SK-N-SH treated with all-trans-retinoic acid at 6 μM for 48 hours (cell line): ENCODE measurements around the gene GSTP1.

ENCODE experiments used
- ARNTL ChIP-seq: fragments of 450-650 bp; formaldehyde crosslinking; IDR thresholded peaks from 2 replicates; pipeline ENCODE4 v1.5.0; 2020; ENCODE audit warnings: low read depth, mild to moderate bottlenecking, moderate library complexity, borderline replicate concordance
- CREB5 ChIP-seq: fragments of 250-450 bp; sonication (Bioruptor Pico); IDR thresholded peaks from 2 replicates; pipeline ENCODE4 v1.5.1; 2020; ENCODE audit warnings: low read depth, mild to moderate bottlenecking, moderate library complexity
- OSR1 ChIP-seq: fragments of 250-450 bp; sonication (Bioruptor Pico); IDR thresholded peaks from 2 replicates; pipeline ENCODE4 v1.8.0; 2022; ENCODE audit warnings: moderate library complexity, mild to moderate bottlenecking, inconsistent platforms
- PATZ1 ChIP-seq: fragments of 250-450 bp; sonication (Bioruptor Pico); IDR thresholded peaks from 2 replicates; pipeline ENCODE4 v1.8.0; 2020; ENCODE audit warnings: mild to moderate bottlenecking, moderate library complexity, borderline replicate concordance
- RARB ChIP-seq: fragments of 250-450 bp; sonication (Bioruptor Pico); IDR thresholded peaks from 2 replicates; pipeline ENCODE4 v1.8.0; 2021; ENCODE audit warnings: mild to moderate bottlenecking, moderate library complexity
- ZFP3 ChIP-seq: fragments of 250-450 bp; sonication (Bioruptor Pico); IDR thresholded peaks from 2 replicates; pipeline ENCODE4 v1.5.0; 2020; ENCODE audit warnings: mild to moderate bottlenecking, moderate library complexity
- ZFP30 ChIP-seq: fragments of 450-650 bp; formaldehyde crosslinking; IDR thresholded peaks from 2 replicates; pipeline ENCODE4 v1.5.0; 2022; ENCODE audit warnings: mild to moderate bottlenecking, moderate library complexity
- ZNF70 ChIP-seq: fragments of 450-650 bp; formaldehyde crosslinking; IDR thresholded peaks from 2 replicates; pipeline ENCODE4 v1.5.0; 2020; ENCODE audit warnings: mild to moderate bottlenecking, moderate library complexity

GRCh38 chr11:67631411-67631810, 47.8 kb downstream of the GSTP1 start:
- TF ChIP-seq CREB5 (CRISPR knock-in tag): no peak
- no peak for TF ChIP-seq ARNTL (CRISPR knock-in tag)
- no peak for TF ChIP-seq ZFP30
- no peak for TF ChIP-seq RARB
- no peak for TF ChIP-seq PATZ1 (CRISPR knock-in tag)
- no peak for TF ChIP-seq ZNF70 (CRISPR knock-in tag)
- TF ChIP-seq ZFP3: no peak
- TF ChIP-seq OSR1 (CRISPR knock-in tag): no peak
